HG03378 (cell line): Measurements from ENCODE around the gene DSG4.

Experiments
- ATAC-seq: cut with Tn5 transposase; IDR thresholded peaks from one replicate; pipeline ENCODE4 v1.9.1; 2021; ENCODE audit warnings: mild to moderate bottlenecking, moderate library complexity; ENCODE audit not compliant: unreplicated experiment

DSG4 gene

DNA sequence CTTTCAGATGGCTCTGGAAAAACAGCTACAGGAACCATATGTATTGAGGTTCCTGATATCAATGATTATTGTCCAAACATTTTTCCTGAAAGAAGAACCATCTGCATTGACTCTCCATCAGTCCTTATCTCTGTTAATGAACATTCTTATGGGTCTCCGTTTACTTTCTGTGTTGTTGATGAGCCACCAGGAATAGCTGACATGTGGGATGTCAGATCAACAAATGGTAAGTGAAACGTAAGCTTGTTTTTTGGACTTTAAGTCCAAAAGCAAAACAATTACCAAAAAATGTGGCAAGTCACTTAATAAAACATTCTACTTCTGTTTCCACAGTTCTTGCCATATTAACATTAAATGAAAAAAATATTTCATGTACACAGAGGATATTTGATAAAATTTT, 26.8 kb downstream of the DSG4 start:
- no peak for ATAC-seq

DNA sequence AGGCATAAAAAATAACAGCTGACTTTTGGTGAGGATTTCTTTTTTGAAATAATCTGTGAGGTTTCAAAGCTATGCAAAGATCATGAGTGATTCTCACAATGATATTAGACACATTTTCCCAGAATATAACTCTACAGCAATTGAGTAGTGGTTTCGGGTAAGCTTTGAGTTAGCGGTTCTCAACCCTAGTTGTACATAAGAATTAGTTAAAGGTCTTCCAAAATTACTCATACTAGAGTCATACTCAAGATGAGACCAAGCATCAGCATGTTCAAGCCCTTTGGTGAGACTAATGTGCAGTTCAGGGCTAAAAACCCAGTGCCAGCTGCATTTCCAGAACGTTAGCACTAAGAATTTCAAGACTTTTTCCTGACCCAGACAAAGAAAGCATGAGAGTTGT, 31.1 kb downstream of the DSG4 start:
- ATAC-seq, result no peak

DNA sequence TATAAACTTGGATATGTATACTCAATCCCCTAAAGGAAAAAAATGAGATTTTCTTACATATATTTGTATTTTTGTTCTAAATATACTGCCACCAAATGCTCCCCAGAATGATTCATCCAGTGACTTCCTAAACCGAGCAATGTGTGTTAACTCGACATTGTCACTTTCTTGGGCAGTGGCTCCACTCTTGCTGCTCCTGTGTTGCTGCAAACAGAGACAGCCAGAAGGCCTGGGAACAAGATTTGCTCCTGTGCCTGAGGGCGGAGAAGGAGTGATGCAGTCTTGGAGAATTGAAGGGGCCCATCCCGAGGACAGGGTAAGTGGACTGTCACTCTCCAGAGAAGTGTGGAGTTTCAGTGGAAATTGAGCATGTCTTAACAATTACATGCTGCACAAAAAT, 32.7 kb downstream of the DSG4 start:
- no peak for ATAC-seq

DNA sequence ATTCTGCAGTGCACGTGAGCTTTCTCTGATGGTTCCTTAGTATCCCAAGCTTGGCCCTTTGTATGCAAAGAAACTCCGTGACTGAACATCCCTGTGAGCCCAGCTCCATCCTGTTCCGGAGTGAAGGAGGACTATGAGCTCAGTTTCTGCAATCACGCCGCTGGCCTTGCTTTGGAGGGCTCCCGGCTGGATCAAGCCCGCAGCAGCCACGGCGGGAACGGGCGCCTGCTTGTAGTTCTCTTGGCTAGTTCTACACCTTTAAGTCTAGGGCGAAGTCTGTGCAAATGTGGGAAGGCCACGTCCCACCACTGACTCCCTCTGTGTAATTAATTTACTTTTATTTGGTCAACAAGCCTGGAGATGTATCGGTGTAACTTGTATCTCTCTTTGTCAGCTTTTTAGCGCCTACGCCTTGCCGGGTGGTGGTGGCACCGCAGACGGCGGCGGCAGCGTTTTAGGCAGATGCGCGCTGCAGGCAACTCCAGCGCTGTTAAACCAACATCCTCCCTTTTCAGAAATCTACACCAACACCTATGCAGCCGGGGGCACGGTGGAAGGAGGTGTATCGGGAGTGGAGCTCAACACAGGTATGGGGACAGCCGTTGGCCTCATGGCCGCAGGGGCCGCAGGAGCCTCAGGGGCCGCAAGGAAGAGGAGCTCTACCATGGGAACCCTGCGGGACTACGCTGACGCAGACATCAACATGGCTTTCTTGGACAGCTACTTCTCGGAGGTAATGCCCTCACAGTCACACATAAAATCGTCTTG, 34.3 kb downstream of the DSG4 start:
- no peak for ATAC-seq

DNA sequence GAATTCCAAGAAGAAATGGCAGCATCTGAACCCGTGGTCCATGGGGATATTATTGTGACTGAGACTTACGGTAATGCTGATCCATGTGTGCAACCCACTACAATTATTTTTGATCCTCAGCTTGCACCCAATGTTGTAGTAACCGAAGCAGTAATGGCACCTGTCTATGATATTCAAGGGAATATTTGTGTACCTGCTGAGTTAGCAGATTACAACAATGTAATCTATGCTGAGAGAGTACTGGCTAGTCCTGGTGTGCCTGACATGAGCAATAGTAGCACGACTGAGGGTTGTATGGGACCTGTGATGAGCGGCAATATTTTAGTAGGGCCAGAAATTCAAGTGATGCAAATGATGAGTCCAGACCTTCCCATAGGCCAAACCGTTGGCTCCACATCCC, 36.6 kb downstream of the DSG4 start:
- ATAC-seq, result no peak

DNA sequence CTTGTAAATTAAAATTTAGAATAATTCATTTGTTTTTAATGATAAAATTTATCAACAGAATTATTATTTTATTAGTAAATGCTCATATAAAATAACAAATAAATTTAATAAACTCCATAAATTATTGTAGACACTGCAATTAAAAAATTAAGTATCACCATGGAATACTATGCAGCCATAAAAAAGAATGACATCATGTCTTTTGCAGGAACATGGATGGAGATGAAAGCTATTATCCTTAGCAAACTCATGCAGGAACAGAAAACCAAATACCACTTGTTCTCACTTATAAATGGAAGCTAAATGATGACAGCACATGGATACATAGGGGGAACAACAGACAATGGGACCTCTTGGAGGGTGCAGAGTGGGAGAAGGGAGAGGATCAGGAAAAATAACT, 41.3 kb downstream of the DSG4 start:
- no peak for ATAC-seq

DNA sequence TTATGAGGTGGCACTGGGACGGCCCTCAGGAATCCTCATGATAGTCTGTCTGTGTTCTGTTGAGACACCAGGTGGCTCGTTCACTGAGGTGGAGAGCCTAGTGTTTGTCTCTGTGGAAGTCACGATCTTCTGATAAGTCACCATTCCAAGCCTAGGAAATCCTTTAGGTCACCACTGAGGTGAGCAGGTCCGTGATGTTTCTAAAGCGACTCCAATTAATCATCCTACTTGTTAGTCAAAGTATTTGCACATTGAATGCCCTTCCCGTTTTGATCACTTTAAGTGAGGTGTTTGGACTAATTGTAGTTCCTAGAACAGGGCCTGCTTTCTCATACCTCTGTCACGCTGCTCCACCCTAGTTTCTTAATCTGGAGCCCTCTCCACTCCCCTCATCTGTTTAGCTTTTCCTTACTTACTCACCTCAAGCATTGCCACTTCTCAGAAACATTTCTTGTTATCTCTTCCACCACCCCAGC, 42.9 kb downstream of the DSG4 start:
- ATAC-seq, result no peak

DNA sequence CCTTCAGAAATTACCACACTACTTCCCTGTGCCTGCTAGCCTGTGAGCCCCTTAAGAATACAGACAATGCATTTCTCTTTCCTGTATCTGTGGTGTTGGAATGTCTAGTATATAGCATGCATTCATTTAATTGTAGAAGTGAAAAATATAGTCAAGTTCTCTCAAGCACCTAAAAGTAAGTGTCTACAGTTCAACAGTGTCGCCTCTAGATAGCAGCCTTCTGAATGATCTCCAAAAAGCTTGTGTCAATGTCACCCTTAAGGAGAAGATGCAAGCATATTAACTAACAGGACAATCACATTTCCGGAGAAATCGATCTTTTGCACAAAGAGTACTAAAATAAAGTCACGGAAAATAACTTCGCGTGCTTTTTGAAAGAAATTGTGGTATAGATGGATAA, 43.5 kb downstream of the DSG4 start:
- ATAC-seq, result no peak

DNA sequence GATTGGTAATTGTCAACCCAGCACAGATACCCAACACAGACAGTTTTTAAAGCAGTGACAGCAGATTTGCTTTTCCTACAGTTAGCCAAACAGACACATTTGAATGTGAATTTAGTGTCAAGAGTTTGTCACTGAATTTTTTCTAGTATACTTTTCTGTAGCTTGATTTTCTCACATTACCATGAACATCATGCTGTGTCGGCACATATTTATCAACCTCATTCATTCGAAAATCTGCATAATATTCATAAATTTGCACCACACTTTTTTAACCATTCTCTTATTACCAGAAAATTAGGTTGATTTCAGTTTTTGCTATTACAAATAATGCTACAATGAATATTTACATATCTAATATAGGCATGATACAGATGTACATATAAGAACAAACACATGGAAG, 43.9 kb downstream of the DSG4 start:
- ATAC-seq, result no peak

DNA sequence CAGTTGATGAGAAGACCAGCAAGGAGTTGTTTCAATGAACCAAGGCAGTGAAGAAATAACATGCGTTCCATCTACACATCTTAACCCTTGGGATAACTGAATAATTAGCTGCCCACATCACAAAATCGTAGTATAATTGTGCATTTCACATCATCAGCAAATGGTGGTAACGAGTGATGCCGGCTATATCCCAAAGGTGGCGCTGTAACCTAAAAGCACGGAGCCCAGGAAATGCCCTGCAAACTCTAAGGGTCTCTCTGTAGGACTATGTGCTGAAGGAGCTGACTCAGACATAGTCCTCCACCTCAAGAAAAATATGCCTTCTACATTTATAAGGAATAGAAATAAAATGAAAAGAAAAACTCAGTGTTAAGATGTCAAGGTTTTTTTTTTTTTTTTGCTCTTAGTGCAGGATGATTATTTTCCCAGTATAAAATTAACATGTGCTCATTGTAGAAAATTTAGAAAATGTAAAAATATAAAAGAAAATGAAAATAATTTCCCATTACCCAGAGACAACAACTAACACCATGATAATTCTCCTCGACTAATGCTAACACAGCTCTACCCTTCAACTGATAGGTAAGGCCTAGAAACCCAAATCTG, 47.9 kb downstream of the DSG4 start:
- peak; percentile 58 for ATAC-seq

DNA sequence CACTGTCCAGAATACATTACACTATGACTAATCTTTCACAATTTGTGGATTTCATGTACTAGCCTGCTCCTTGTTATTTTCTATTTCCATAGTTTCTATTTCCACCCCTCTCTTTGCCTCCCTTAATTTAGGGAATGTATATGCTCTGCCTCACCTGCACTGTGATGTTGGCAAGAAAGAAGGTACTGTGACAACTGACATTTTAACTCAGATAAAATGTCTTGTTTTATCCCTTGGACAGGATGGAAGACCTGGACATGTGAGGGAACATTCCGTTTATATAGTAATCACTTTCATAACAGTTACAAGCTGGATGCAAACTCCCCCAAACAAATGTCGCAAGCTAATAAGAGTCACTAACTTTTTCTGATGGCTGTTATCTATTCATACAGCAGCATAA, 49.4 kb downstream of the DSG4 start:
- ATAC-seq, result no peak

DNA sequence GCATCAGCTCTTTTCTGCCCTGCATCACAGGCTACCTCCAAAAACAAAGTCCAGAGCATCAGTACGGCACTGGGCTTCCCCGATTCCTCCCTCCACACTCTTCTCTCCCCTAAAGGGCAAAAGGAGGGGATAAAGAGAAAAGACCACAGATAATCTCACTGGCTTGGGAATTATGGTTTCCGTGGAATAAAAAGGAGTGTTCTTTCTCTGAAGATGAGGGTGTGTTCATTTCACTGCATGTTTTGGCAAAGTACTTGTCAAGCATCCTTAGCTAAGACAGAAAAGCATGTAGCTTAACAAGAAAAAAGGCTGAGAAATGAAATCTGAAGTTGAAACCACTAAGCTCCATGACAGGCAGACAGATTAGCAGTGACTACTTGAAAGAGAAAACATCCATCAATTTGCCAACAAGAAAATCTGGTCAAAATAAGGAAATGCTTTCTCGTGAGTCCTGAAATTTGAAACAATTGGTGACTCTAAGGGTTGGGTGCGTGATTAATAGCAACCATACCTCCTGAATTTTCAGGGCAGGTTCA, 50.4 kb downstream of the DSG4 start:
- ATAC-seq, result no peak

DNA sequence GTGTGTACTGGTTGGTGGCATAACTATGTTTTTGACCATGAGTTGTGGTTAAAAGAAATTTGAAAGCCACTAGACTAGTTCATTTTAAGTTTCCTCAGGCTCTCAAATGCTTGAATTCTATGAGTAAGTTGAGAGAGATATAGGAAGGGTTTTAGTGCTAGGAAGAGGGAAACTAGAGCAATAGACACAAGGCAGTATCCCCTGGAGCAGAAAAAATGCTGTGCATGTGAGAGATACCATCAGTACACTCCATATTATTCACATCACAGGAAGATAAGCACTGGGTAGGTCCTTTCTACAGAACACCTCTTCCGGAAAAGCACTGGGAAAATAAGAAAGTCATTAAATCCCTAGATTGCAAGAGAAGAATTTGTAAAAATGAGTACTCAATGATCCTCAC, 51.6 kb downstream of the DSG4 start:
- ATAC-seq, result no peak

DNA sequence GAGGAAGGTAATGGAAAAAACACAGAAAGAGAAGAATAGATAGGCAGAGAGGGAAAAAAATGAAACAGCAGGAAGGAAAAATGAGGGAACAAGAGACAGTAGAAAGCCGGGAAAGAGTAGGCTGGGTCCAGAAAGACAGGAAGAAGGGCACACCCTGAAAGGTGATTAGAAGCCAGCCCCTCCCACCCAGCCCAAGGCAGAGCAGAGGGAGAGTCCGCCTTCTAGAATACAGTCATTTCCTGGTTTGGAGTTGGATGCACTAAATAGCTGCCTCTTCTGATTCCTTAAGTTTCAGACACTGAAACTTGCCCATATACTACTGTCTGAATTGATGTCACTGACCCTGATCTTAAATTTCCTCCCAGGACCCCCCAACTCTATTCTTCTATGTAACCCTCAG, 53.0 kb downstream of the DSG4 start:
- ATAC-seq, result no peak

DNA sequence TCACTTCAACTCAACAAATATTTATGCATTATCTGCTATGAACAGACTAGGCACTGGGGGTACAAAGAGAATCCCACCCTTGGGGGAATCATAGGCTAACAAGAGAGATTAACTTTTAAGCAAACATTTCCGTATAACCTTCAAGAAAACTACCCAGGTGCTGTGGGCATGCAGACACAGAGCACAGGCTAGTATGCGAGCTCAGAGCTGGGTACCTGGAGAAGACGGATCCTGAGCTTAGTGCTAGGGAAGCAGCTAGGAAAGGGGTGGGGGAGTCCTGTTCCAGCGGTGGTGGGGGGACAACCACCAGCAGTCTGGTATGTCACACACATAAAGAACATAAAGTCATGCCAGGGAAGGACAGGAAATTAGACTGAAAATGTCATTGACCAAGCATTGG, 53.5 kb downstream of the DSG4 start:
- ATAC-seq, result no peak

DNA sequence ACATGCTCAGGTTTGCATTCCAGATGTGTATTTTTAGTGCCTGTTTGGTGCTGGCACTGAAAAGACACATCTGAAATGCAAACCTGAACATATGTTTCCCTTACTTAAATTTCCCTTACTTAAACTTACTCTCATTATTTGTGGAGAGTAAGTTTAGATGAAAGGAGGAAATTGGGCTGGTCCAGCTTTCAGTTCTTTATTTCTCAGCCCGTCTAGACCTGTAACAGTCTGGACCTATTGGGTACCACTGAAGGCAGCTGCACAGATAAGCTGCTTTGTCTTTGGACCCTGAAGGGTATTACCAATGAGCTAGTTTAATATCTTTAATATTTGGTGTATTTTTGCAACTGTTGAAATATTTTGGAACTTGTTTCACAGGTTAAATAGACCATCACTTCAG, 54.0 kb downstream of the DSG4 start:
- ATAC-seq, result no peak

DNA sequence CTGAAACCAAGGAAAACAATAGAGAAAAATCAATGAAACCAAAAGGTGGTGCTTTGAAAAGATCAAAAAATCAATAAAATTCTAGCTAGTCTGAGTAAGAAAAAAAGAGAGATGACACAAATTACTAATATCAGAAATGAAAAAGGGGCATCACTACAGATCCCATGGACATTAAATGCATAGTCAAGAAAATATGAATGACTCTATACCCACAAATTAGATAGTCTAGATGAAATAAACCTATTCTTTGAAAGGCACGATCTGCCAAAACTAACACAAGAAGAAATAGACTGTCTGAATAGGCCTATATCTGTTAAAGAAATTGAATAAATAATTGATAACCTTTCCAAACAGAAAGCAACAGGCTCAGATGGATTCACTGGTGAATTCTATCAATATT, 55.7 kb downstream of the DSG4 start:
- no peak for ATAC-seq

DNA sequence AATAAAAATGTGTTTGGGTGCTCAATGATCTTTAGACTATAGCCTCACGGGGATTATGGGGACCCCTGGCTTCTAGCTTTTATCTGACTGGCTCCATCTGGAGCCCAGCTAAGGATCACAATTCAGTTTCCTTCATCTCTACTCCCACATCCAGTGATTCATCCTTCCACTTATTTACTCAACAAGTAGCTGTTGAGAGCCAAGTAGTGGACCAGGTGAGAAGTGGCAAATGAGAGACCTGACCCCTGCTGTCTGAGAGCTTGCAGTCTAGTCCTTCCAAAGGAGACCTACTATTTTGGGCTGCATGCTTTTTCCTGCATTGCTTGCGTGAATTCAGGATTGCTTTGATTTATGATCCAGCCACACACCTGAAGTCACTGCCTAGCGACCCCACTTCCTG, 60.2 kb downstream of the DSG4 start:
- ATAC-seq, result no peak

DNA sequence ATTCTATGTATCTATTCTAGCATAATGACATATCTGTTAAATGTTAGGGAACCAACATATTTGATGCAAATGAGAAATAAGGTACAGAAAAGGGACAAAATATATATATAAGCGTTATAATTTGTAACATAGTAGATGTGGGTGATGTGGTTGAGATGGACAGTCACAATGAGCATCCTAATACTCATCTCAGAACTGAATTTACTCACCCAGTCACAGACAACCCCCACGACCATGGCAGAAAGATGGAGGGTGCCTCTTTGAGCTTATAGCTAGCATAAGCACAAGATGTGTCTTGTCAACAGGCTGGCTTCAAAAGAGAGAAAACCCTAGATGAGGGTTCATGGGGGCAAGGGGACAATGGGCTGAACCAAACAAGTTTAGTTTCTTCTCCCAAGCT, 61.8 kb downstream of the DSG4 start:
- ATAC-seq, result no peak

DNA sequence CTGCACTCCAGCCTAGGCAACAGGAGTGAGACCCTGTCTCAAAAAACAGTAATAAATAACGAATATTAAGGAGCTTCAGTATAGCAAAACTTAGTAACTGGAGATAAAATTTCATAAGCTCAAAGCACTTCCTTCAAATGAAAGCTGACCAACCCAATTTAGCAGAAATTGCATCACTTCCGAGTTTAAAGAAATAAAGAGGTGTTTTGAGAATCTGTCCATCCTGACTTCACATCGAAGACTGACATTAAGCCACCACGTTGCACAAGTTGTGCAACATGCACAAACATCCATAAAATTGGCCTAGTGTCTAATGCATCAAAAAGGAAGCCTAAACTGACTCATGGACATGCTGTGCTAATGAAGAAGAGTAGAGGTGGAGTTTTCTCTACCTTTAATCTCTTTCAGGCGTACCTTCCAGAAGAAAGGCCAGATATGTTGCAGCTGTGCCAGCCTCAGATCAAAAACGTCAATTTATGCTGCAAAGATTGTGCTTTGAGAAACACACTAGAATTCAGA, 63.3 kb downstream of the DSG4 start:
- ATAC-seq, result no peak

DNA sequence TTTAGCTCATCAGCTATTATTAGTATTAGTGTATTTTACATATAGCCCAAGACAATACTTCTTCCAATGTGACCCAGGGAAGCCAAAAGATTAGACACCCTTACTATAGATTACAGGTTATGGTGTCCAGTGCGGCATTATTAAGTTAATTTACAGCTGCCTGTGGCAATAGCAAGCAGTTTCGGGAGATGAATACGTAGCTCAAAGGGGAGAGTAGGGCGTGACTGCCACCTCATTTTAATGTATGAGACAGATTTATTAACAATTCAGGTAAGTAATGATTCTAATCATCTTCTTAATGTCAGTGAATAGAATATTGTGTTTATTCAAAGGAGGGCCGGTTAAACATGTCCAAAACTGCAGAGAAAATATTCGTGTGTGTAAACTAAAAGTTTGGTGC, 64.2 kb downstream of the DSG4 start:
- ATAC-seq, result no peak

DNA sequence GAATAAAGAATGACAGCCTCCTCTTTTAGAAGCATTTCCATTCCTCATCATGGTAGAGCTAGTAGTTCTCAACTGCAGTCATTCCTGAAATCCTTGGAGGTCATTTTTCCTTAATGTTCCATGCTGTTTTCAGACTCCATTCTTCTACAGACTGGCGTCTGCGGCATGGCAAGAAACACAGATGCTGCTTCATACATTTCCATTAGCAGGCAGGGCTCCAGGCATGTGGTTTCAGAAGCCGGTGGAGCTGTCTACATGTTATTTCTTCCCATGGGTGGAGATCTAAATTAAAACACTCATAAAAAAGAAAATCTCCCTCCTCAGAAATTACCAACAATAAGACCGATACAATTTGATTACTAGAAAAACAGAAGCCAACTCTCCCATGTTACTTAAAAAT, 64.9 kb downstream of the DSG4 start:
- ATAC-seq, result no peak
